ENCODE data around the gene SMURF1.
"Not testable (repeated sequence)": the region's sequence is repeated elsewhere in the genome, so short reads cannot be mapped to it uniquely, and the experiment has no call there.

Gene SMURF1

DNA sequence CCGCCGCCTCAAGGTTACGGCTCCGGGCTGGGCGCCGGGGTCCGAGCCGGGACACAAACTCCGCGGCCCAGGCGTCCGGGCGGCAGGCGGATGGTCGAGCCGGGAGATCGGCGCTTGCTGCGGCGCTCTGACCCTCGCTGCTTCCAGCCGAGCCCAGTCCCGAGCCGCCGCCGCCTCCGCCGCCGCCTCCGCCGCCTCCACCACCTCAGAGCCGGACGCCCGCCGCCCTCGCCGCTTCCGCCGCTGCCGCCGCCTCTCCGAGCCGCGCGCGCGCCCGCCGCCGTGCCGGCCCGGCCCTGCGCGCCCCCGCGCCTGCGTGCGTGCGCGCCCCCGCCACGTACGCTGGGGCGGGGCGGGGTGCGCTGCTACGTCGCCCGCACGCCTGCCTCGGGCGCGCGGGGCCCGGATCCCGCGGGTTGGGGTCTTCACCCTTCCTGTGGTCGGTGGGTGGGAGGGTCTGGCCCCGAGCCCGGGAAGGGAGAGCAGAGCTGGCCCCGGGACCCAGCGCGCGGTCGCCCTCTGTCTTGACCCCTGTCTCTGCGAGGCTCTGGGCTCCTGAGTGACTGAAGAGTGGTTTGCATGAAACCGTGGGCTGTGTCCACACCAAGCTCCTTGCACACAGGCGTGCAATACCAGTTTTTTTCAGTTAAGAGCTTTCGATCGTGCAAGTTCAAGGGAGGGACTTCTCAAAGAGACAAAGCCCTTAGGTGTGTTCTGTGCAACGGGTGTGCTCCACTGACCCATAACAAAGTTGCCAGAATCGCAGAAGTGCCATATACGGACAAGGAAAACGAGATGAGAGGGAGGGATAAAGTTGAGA lies at the start of gene SMURF1:
Gene SMURF1, minus strand, starts transcription at position 256 of the 820 bp plus-strand sequence. CDS start 328 bp downstream, outside the sequence.
- DNase-seq: no peak

- no peak for DNase-seq
These were observed 48.1 kb upstream of the SMURF1 start for GRCh38 chr7:99191869-99192596.

- no peak for DNase-seq
These were observed 46.6 kb upstream of the SMURF1 start for GRCh38 chr7:99190359-99191009.

DNA sequence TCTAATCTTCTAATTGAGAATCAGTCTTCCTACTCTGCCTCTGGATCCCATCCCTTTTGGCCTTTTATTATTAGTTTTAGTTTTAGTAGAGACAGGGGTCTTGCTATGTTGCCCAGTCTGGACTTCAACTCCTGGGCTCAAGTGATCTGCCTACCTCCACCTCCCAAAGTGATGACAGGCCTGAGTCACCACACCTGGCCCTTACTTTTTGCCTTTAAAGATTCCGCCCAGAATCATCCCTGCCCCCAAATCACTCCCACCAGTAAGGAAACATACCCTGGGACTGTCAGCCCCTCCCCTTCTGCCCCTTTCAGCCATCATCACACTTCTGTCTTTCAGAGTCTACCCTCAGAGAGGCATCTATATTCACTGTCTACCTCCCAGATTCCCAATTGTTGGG lies 45.3 kb upstream of the SMURF1 start:
- DNase-seq: no peak

- no peak for DNase-seq
These were observed 44.3 kb upstream of the SMURF1 start for GRCh38 chr7:99188221-99188620.

GRCh38 chr7:99184532-99185218 lies 40.8 kb upstream of the SMURF1 start:
- no peak for DNase-seq

DNA sequence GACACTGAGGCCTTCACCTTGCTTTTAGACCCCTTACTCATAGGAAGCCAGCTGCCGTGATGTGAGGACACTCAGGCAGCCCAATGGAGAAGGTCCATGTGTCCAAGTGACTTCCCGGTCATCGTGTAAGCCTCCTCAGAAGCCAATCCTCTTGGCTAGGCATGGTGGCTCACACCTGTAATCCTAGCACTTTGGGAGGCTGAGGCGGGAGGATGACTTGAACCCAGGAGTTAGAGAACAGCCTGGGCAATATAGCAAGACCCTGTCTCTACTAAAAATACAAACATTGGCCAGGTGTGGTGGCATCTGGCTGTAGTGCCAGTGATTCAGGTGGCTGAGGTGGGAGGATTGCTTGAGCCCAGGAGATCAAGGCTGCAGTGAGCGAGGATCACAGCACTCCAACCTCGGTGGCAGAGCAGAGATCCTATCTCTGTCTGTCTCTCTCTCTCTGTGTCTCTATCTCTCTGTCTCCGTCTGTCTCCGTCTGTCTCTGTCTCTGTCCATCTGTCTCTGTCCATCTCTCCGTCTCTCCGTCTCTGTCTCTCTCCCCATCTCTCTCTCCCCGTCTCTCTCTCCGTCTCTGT lies 36.3 kb upstream of the SMURF1 start:
- DNase-seq: no peak

- no peak for DNase-seq
These were observed 33.3 kb upstream of the SMURF1 start for GRCh38 chr7:99177165-99177564.

DNA sequence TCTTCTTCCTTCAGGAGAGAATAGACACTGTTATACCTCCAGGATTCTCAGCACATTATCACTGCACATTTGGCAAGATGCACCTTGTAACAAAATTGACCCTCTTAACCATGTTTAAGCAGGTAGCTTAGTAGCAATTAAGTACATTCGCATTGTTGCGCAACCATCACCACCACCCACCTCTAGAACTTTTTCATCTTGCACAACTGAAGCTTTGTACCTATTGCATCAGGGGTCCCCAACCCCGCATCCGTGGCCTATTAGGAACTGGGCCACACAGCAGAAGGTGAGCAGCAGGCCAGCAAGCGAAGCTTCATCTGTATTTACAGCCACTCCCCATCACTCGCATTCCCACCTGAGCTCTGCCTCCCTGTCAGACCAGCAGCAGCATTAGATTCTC lies 29.9 kb upstream of the SMURF1 start:
- DNase-seq: no peak

DNA sequence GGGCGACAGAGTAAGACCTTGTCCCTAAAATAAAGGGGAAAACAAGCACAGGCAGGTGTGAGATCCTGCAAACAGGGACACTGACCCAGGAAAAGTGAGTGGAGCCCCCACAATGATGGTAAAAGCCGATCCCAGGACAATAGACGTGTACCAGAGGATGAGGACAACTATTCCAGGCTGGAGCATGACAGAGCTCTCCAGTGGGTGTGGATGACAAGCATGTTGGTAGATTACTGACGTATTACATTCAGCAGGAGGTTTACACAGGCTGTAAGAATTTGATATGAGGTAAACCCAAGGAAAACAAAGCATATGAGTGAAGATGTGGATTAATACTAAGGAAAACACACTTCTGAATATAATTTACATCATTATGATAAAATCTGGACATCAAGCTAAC lies 27.8 kb upstream of the SMURF1 start:
- no peak for DNase-seq

GRCh38 chr7:99170730-99171074 lies 26.8 kb upstream of the SMURF1 start:
- DNase-seq: no peak

DNA sequence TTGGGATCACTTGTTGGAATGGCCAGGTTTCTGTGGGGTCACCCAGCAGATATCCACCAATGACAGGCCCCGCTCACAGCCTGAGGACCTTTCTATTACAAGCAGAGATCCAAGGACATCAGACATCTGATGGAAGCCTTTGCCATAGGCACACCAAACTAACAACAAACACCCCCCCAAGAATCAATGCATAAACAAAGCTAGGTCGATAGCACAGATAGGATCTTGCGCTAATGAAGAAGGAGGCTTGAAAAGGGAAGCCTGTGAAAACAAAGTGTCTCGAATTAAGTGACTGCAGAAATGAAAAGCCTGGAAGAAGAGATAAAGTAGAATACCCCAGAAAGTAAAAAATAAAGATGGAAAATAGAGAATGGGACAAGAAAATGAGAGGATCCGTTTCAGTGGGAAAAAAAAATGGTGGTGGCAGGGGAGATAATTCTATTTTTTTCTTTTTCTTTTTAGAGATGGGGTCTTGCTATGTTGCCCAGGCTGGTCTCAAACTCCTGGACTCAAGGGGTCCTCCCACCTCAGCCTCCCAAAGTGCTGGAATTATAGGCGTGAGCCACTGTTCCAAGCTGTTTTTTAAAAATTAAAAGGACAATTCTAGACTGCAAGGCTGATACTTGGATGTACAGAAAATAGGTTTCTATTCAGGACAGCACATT lies 26.3 kb upstream of the SMURF1 start:
- no peak for DNase-seq

GRCh38 chr7:99167072-99167471 lies 23.2 kb upstream of the SMURF1 start:
- no peak for DNase-seq

DNA sequence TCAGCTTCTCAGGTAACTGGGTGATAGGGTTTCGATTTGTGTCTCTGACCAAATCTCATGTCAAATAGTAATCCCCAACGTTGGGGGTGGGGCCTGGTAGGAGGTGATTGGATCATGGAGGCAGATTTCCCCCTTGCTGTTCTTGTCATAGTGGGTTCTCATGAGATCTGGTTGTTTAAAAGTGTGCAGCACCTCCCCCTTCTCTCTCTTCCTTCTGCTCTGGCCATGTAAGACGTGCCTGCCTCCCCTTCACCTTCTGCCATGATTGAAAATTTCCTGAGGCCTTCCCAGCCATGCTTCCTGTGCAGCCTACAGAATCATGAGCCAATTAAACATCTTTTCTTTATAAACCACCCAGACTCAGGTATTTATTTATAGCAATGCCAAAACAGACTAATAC lies 21.9 kb upstream of the SMURF1 start:
- DNase-seq: no peak

DNA sequence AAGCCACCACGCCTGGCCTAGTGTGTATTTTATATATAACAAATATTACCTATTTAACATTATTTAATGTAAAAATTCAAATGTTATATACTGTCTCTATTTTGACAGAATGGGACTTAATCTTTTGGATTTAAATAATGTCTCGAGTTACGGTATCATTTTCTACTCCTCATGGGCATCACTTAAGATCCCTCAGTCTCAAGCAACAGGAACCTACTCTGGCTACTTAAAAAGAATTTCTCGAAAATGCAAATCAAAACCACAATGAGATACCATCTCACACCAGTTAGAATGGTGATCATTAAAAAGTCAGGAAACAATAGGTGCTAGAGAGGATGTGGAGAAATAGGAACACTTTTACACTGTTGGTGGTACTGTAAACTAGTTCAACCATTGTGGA lies 19.8 kb upstream of the SMURF1 start:
- DNase-seq: not testable (repeated sequence)

DNA sequence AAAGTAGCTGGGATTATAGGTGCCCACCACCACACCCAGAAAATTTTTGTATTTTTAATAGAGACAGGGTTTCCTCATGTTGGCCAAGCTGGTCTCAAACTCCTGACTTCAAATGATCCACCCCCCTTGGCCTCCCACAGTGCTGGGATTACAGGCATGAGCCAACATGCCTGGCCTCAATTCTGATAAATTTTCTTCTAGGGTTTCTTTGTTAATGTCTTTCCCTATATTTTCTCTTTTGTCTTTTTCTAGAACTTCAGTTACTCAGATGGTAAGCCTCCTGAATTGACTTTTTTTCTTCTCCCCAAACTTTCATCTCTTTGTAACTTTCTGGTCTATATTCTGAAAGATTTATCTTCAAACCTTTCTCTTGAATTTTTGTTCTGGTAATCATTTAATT lies 12.7 kb upstream of the SMURF1 start:
- no peak for DNase-seq

GRCh38 chr7:99155211-99155610 lies 11.3 kb upstream of the SMURF1 start:
- no peak for DNase-seq

GRCh38 chr7:99146979-99147378 lies 3.1 kb upstream of the SMURF1 start:
- no peak for DNase-seq

DNA sequence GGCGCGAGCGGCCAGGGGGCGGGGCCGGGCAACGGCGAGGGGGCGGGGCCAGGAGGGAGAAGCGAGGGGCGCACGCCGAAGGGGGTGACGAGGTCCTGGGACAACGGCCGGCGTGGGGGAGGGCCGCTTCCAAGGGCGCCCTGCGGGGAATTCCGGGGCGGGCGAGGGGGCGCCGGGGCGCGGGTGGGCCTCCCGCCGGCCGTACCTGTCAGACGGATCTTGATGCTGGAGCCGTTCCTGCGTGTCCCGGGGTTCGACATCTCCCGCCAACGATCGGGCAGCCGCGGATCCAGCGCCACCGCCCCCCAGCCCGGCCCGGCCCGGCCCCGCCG lies 421 bp downstream of the SMURF1 start:
- no peak for DNase-seq

GRCh38 chr7:99142727-99143520 lies 984 bp downstream of the SMURF1 start:
- DNase-seq: no peak

DNA sequence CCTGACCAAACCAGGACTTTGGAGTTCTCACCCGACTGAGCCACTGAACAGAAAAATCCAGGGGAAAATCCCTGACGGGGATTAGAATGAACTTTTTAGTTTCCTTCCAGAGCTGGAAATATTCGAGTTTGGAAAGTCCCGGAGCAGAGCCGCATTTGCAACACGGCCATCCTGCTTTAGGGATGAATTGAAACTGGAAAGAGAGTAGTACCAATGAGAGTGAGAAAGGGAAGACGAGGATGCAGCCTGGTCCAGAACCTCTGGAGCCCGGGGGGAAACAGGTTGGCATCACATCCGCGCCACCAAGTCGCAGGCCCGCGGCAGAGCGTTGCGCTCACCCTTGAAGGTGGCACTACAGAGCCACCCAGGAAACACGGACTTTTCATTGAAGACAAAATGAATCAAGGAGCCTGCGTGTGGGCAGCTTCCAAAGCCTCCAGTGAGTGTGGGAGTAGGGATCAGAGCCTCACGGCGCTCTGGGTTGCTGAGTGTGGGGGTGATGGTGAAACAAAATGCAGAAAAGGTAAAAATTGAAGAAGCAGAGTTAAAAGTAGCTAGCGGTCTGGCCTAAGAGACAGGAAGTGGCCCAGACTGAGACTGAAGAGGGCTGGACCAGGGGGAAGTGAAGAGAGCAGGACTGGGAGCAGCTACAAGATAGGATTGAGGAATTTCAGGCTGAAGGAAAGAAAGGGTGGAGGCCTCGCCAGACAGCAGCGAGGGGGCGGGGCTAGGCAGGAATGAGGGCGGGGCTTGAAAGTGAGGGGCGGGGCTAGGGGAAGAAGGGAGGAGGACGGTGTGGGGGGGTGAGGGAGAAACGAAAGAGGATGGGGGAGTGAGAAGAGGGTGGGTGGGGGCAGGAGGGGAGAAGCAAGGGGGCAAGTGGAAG lies 1.8 kb downstream of the SMURF1 start:
- no peak for DNase-seq
